CD4-positive, CD25-positive, alpha-beta regulatory T cell (primary cell): ENCODE measurements around the gene HCST. TPM values are rescaled to one million over a fixed set of nuclear protein-coding genes. Genes with fewer than 3 reads are reported as not detected.

Source experiments
- ATAC-seq, 2 donors: fragments of 150-1000 bp; cut with Tn5 transposase; one replicate each; pipeline ENCODE4 v1.10.0; 2021; ENCODE audit warnings: low read depth in 2 of 2, moderate number of reproducible peaks in 2 of 2, moderate library complexity in 1 of 2
- DNase-seq, 3 donors: peaks; one replicate each; pipeline versions ENCODE4 v3.0.0 to v3.0.0-alpha.2; 2012 to 2022; ENCODE audit warnings: mixed read lengths in 1 of 3
- H3K27ac ChIP-seq: one replicate; pipeline ENCODE4 v1.7.0; 2013; ENCODE audit warnings: mild to moderate bottlenecking, low read length; ENCODE audit not compliant: insufficient read depth, poor library complexity, severe bottlenecking
- H3K27me3 ChIP-seq: one replicate; pipeline ENCODE4 v1.7.0; 2013; ENCODE audit warnings: low read length; ENCODE audit not compliant: control insufficient read depth, insufficient read depth
- H3K36me3 ChIP-seq: one replicate; pipeline ENCODE4 v1.7.0; 2013; ENCODE audit warnings: mild to moderate bottlenecking, low read length, moderate library complexity; ENCODE audit not compliant: control insufficient read depth, insufficient read depth
- H3K4me1 ChIP-seq: 2 replicates; pipeline ENCODE4 v1.7.0; 2013; ENCODE audit warnings: mild to moderate bottlenecking, low read length; ENCODE audit not compliant: insufficient read depth, control insufficient read depth, poor library complexity, severe bottlenecking
- H3K4me3 ChIP-seq: one replicate; pipeline ENCODE4 v1.7.0; 2013; ENCODE audit warnings: low read depth, mild to moderate bottlenecking, low read length, moderate library complexity
- H3K9me3 ChIP-seq, 2 experiments: 1 replicate in 1 of 2; 2 replicates in 1 of 2; pipeline ENCODE4 v1.7.0; 2013; ENCODE audit warnings: low read length in 2 of 2, mild to moderate bottlenecking in 1 of 2, moderate library complexity in 1 of 2; ENCODE audit not compliant: control insufficient read depth in 2 of 2
- H3K27ac Mint-ChIP-seq, 3 donors: one replicate each; pipeline ENCODE4 v1.8.0; 2020 to 2022; ENCODE audit warnings: mild to moderate bottlenecking in 3 of 3, mixed read lengths in 3 of 3, moderate library complexity in 2 of 3
- H3K27me3 Mint-ChIP-seq: one replicate; pipeline ENCODE4 v1.8.0; 2022; ENCODE audit warnings: mild to moderate bottlenecking, mixed read lengths
- H3K36me3 Mint-ChIP-seq: one replicate; pipeline ENCODE4 v1.8.0; 2020; ENCODE audit warnings: mixed read lengths
- H3K4me1 Mint-ChIP-seq, 4 donors: one replicate each; pipeline ENCODE4 v1.8.0; 2020 to 2022; ENCODE audit warnings: mixed read lengths in 4 of 4, mild to moderate bottlenecking in 1 of 4
- H3K4me3 Mint-ChIP-seq, 4 donors: one replicate each; pipeline ENCODE4 v1.8.0; 2020 to 2022; ENCODE audit warnings: mild to moderate bottlenecking in 4 of 4, mixed read lengths in 4 of 4, moderate library complexity in 3 of 4
- H3K9me3 Mint-ChIP-seq, 7 donors: one replicate each; pipeline ENCODE4 v1.8.0; 2020 to 2022; ENCODE audit warnings: mixed read lengths in 7 of 7, mild to moderate bottlenecking in 3 of 7, moderate library complexity in 2 of 7
- polyA plus RNA-seq, 4 donors: library from polyadenylated mRNA; unstranded; fragments of 300-500 nt; fragmentation: Illumina TruSeq; gene quantifications; one replicate each; pipeline ENCODE4 v1.2.3, GENCODE V29; 2021
- total RNA-seq: library from RNA; stranded (reverse); gene quantifications from one replicate; pipeline ENCODE4 v1.2.3, GENCODE V29; 2022

Gene HCST
- total and polyA plus RNA-seq, 5 donors from 2014 or later: 104 to 863 (median 736) TPM

DNA sequence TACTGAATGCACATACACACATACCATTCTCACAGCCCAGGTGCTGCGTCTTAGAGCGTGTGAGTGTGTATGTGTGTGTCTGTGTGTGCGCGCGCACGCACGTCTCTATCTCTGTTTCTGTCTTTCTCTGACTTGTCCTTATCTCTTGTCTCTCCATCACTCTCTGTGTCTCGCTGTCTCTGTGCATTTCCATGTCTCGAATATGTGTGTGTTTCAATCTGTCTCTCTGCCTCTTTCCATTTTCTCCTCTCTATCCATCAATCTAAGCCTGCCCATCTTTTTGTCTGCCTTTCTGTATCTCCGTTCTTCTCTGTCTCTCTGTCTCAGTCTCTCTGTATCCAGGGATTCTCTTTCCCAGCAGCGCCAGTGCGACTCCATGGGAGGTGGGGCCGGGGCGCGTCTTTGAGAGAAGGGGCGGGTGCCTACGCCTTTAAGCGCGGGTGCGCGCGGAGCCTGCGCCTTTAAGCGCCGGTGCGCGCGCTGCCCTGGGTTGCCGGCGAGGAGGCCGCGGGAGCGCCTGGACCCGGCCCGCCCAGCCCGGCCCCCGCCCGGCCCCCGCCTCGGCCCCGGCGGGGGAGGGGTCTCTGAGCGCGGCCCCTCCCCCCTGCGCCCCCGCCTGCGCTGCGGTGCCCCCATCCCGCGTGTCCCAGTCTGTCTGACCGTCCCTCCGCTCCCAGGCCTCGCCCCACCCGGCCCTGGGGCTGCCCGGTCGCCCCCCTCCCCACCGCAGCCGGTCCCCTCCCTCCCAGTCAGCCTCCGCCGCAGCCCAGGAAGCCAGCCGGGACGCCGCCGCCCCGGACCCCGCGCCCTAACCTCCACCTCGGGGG lies 33.8 kb downstream of the HCST start, which contains the start of gene LRFN3:
LRFN3 (plus strand) TSS at position 464 of the 827 bp plus-strand sequence. CDS start 3,052 bp downstream, outside the sequence.
- Mint-ChIP-seq H3K36me3 (peaks cover 18% of the 10 kb centered on the region), H3K27me3 (peaks cover 7% of the 10 kb centered on the region), H3K4me1 (peaks cover 8 to 59% (median 30%) of the 10 kb centered on the region in 4 donors), H3K27ac (peak within 1 kb of the TSS; percentile 63 to 89 (median 67)), H3K9me3 (no peaks in the 10 kb centered on the region), H3K4me3 (peak within 1 kb of the TSS; percentile 87 to 97 (median 95))
- peak within 1 kb of the TSS; percentile 41 for H3K27ac ChIP-seq
- no peaks in the 10 kb centered on the region for H3K9me3 ChIP-seq
- peak; percentile 29 to 75 (median 39) for DNase-seq
- peaks cover 2% of the 10 kb centered on the region for H3K36me3 ChIP-seq
- no peaks in the 10 kb centered on the region for H3K27me3 ChIP-seq
- H3K4me3 ChIP-seq: peak within 1 kb of the TSS; percentile 89
- no peak for ATAC-seq
- H3K4me1 ChIP-seq: peaks cover 36% of the 10 kb centered on the region

- Mint-ChIP-seq H3K27ac (peak overlapping the region; percentile 63 to 89 (median 67)), H3K27me3 (peaks cover 7% of the 10 kb centered on the region), H3K36me3 (peaks cover 21% of the 10 kb centered on the region), H3K9me3 (no peaks in the 10 kb centered on the region), H3K4me1 (peaks cover 8 to 58% (median 27%) of the 10 kb centered on the region in 4 donors), H3K4me3 (peak overlapping the region; percentile 85 to 97 (median 90))
- Histone ChIP-seq H3K4me3 (peak overlapping the region; percentile 68), H3K9me3 (no peaks in the 10 kb centered on the region), H3K36me3 (peaks cover 2% of the 10 kb centered on the region), H3K4me1 (peaks cover 33% of the 10 kb centered on the region), H3K27ac (peak overlapping the region; percentile 41), H3K27me3 (no peaks in the 10 kb centered on the region)
- ATAC-seq: no peak
- DNase-seq: no peak
Observed at GRCh38 chr19:35936738-35937268, 34.5 kb downstream of the HCST start.

GRCh38 chr19:35937345-35938281 lies 35.3 kb downstream of the HCST start:
- Mint-ChIP-seq H3K4me3 (peak overlapping the region; percentile 85 to 97 (median 90)), H3K27me3 (peaks cover 7% of the 10 kb centered on the region), H3K36me3 (peaks cover 21% of the 10 kb centered on the region), H3K9me3 (no peaks in the 10 kb centered on the region), H3K4me1 (peaks cover 8 to 59% (median 26%) of the 10 kb centered on the region in 4 donors), H3K27ac (peak overlapping the region; percentile 76 to 89 (median 81))
- DNase-seq (peak in 1 of 3 donors; percentile 14), ATAC-seq (no peak)
- H3K36me3 ChIP-seq: peaks cover 5% of the 10 kb centered on the region
- H3K4me1 ChIP-seq: peaks cover 33% of the 10 kb centered on the region
- H3K9me3 ChIP-seq: no peaks in the 10 kb centered on the region
- H3K27me3 ChIP-seq: no peaks in the 10 kb centered on the region
- H3K4me3 ChIP-seq: peak overlapping the region; percentile 68
- H3K27ac ChIP-seq: no peak overlapping the region

GRCh38 chr19:35938282-35939224 lies 36.2 kb downstream of the HCST start:
- H3K9me3 ChIP-seq: no peaks in the 10 kb centered on the region
- Mint-ChIP-seq H3K27ac (peak overlapping the region in 2 of 3 donors; percentile 76 to 89), H3K9me3 (no peaks in the 10 kb centered on the region), H3K4me3 (peak overlapping the region; percentile 85 to 97 (median 90)), H3K4me1 (peaks cover 13 to 65% (median 33%) of the 10 kb centered on the region in 4 donors), H3K36me3 (peaks cover 28% of the 10 kb centered on the region), H3K27me3 (peaks cover 7% of the 10 kb centered on the region)
- H3K27ac ChIP-seq: no peak overlapping the region
- H3K27me3 ChIP-seq: no peaks in the 10 kb centered on the region
- peaks cover 5% of the 10 kb centered on the region for H3K36me3 ChIP-seq
- peaks cover 33% of the 10 kb centered on the region for H3K4me1 ChIP-seq
- no peak for ATAC-seq
- H3K4me3 ChIP-seq: peak overlapping the region; percentile 68
- no peak for DNase-seq

DNA sequence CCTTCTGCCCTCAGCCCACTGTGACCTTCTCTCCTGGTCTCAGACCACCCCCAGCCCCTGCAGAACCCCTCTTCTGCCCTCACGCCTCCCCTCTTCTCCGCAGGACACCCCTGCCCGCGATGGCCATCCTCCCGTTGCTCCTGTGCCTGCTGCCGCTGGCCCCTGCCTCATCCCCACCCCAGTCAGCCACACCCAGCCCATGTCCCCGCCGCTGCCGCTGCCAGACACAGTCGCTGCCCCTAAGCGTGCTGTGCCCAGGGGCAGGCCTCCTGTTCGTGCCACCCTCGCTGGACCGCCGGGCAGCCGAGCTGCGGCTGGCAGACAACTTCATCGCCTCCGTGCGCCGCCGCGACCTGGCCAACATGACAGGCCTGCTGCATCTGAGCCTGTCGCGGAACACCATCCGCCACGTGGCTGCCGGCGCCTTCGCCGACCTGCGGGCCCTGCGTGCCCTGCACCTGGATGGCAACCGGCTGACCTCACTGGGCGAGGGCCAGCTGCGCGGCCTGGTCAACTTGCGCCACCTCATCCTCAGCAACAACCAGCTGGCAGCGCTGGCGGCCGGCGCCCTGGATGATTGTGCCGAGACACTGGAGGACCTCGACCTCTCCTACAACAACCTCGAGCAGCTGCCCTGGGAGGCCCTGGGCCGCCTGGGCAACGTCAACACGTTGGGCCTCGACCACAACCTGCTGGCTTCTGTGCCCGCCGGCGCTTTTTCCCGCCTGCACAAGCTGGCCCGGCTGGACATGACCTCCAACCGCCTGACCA lies 37.2 kb downstream of the HCST start:
- Mint-ChIP-seq H3K27me3 (peaks cover 7% of the 10 kb centered on the region), H3K4me3 (peak overlapping the region in 3 of 4 donors; percentile 50 to 97 (median 85)), H3K4me1 (peaks cover 13 to 71% (median 33%) of the 10 kb centered on the region in 4 donors), H3K27ac (peak overlapping the region in 1 of 3 donors; percentile 3), H3K9me3 (no peaks in the 10 kb centered on the region), H3K36me3 (peaks cover 35% of the 10 kb centered on the region)
- no peaks in the 10 kb centered on the region for H3K9me3 ChIP-seq
- peaks cover 5% of the 10 kb centered on the region for H3K36me3 ChIP-seq
- ATAC-seq: no peak
- no peak overlapping the region for H3K4me3 ChIP-seq
- peaks cover 33% of the 10 kb centered on the region for H3K4me1 ChIP-seq
- no peak for DNase-seq
- H3K27ac ChIP-seq: no peak overlapping the region
- H3K27me3 ChIP-seq: no peaks in the 10 kb centered on the region

DNA sequence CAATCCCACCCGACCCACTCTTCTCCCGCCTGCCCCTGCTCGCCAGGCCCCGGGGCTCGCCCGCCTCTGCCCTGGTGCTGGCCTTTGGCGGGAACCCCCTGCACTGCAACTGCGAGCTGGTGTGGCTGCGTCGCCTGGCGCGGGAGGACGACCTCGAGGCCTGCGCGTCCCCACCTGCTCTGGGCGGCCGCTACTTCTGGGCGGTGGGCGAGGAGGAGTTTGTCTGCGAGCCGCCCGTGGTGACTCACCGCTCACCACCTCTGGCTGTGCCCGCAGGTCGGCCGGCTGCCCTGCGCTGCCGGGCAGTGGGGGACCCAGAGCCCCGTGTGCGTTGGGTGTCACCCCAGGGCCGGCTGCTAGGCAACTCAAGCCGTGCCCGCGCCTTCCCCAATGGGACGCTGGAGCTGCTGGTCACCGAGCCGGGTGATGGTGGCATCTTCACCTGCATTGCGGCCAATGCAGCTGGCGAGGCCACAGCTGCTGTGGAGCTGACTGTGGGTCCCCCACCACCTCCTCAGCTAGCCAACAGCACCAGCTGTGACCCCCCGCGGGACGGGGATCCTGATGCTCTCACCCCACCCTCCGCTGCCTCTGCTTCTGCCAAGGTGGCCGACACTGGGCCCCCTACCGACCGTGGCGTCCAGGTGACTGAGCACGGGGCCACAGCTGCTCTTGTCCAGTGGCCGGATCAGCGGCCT lies 37.9 kb downstream of the HCST start:
- H3K9me3 Mint-ChIP-seq: no peaks in the 10 kb centered on the region
- Histone ChIP-seq H3K4me3 (no peak overlapping the region), H3K27me3 (no peaks in the 10 kb centered on the region), H3K4me1 (peaks cover 32% of the 10 kb centered on the region), H3K27ac (no peak overlapping the region), H3K36me3 (peaks cover 5% of the 10 kb centered on the region), H3K9me3 (no peaks in the 10 kb centered on the region)
- peaks cover 7% of the 10 kb centered on the region for H3K27me3 Mint-ChIP-seq
- DNase-seq (no peak), ATAC-seq (no peak)
- peaks cover 13 to 66% (median 33%) of the 10 kb centered on the region in 4 donors for H3K4me1 Mint-ChIP-seq
- H3K36me3 Mint-ChIP-seq: peaks cover 37% of the 10 kb centered on the region
- peak overlapping the region in 1 of 4 donors; percentile 33 for H3K4me3 Mint-ChIP-seq
- no peak overlapping the region for H3K27ac Mint-ChIP-seq
